Ovary (tissue), 3 donors: ENCODE measurements around the gene EPS8L2.

Experiments used
- EP300 ChIP-seq: sonication (generic); formaldehyde crosslinking; IDR thresholded peaks from one replicate; pipeline ENCODE4 v1.6.1; 2017; ENCODE audit warnings: antibody characterized with exemption
- POLR2A ChIP-seq: fragments of 450-650 bp; IDR thresholded peaks from one replicate; pipeline ENCODE4 v1.6.1; 2017; ENCODE audit warnings: antibody characterized with exemption, mild to moderate bottlenecking, moderate library complexity
- TF ChIP-seq, protein P1 (sequence below), 3 donors: fragments of 450-650 bp in 2 of 3; fragments of 200-600 bp in 1 of 3; IDR thresholded peaks; one replicate each; pipeline versions ENCODE4 v1.5.1 to v1.8.0; 2016 to 2022; ENCODE audit warnings: antibody characterized with exemption in 3 of 3, mild to moderate bottlenecking in 1 of 3
- donor health status: DM: no; HTN: no; CAD: no.

DNA sequence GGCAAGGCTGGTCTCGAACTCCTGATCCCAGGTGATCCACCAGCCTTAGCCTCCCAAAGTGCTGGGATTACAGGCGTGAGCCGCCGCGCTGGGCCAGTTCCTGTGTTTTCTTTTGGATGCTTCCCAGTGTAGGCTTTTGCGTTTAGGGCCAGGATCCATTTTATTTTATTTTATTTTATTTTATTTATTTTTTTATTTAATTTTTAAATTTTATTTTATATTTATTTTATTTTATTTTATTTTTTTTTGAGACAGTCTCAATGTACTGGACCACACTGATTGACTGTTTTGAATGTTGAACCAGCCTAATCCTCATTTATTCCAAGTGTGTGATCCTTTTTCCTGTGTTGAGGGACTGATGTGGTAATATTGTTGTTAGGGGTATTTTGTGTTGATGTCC, 8.4 kb downstream of the EPS8L2 start:
- TF ChIP-seq POLR2A, result no peak
- TF ChIP-seq, protein P1, sequence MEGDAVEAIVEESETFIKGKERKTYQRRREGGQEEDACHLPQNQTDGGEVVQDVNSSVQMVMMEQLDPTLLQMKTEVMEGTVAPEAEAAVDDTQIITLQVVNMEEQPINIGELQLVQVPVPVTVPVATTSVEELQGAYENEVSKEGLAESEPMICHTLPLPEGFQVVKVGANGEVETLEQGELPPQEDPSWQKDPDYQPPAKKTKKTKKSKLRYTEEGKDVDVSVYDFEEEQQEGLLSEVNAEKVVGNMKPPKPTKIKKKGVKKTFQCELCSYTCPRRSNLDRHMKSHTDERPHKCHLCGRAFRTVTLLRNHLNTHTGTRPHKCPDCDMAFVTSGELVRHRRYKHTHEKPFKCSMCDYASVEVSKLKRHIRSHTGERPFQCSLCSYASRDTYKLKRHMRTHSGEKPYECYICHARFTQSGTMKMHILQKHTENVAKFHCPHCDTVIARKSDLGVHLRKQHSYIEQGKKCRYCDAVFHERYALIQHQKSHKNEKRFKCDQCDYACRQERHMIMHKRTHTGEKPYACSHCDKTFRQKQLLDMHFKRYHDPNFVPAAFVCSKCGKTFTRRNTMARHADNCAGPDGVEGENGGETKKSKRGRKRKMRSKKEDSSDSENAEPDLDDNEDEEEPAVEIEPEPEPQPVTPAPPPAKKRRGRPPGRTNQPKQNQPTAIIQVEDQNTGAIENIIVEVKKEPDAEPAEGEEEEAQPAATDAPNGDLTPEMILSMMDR (IDR thresholded peaks at IDR 0.05), result no peak
- TF ChIP-seq EP300, result no peak
